Lower leg skin (tissue), 3 donors: ENCODE measurements around the gene PLCH2.

Experiments
- POLR2A ChIP-seq, 2 donors: fragments of 450-650 bp; IDR thresholded peaks; one replicate each; pipeline ENCODE4 v1.6.1; 2016 to 2017; ENCODE audit warnings: antibody characterized with exemption in 2 of 2, mild to moderate bottlenecking in 1 of 2, moderate library complexity in 1 of 2
- TF ChIP-seq, protein P1 (sequence below), 3 donors: fragments of 450-650 bp; IDR thresholded peaks; one replicate each; pipeline ENCODE4 v1.5.1; 2016; ENCODE audit warnings: antibody characterized with exemption in 3 of 3, mild to moderate bottlenecking in 3 of 3, moderate library complexity in 2 of 3

DNA sequence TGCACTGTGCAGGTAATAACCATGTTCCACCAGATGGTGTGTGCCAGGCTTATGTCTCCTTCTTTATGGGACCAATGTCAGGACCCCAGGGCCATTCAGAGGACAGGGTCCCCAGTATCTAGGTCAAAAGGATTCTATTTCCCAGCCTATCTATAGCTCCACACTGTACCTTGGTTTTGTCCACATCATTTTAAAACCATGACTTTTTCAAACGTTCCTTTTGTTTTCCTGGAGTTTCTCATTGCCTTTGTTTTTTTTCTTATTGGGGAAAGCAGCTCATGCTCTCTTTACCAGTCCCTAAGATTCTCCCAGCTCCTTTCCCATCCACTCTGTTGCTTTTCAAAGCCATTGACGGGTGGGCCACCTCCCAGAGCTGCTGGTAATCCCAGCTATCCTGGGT, 12.6 kb downstream of the PLCH2 start:
- TF ChIP-seq, protein P1, sequence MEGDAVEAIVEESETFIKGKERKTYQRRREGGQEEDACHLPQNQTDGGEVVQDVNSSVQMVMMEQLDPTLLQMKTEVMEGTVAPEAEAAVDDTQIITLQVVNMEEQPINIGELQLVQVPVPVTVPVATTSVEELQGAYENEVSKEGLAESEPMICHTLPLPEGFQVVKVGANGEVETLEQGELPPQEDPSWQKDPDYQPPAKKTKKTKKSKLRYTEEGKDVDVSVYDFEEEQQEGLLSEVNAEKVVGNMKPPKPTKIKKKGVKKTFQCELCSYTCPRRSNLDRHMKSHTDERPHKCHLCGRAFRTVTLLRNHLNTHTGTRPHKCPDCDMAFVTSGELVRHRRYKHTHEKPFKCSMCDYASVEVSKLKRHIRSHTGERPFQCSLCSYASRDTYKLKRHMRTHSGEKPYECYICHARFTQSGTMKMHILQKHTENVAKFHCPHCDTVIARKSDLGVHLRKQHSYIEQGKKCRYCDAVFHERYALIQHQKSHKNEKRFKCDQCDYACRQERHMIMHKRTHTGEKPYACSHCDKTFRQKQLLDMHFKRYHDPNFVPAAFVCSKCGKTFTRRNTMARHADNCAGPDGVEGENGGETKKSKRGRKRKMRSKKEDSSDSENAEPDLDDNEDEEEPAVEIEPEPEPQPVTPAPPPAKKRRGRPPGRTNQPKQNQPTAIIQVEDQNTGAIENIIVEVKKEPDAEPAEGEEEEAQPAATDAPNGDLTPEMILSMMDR (IDR thresholded peaks at IDR 0.05), result no peak
- no peak for TF ChIP-seq POLR2A (IDR thresholded peaks at IDR 0.05)
